ENCODE results near the gene GALNT9.
"Not testable (repeated sequence)": the region's sequence is repeated elsewhere in the genome, so short reads cannot be mapped to it uniquely, and the experiment has no call there.

DNA sequence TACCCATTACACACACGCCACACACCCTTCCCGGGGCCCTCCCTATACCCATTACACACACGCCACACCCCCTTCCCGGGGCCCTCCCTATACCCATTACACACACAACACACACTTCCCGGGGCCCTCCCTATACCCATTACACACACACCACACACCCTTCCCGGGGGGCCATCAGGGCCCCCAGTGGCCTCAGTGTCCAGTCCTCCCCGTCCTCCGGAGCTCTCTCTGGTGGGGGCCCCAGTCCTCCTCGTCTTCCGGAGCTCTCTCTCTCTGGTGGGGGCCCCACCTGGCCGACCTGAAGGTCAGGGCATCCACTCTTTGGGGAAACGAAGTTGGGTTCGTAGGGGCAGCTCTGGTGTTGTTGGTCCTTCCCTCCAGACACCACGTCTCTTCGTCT is 86.2 kb downstream of the GALNT9 start:
- not testable (repeated sequence) for TF ChIP-seq CTCF, POLR2A (IDR thresholded peaks at IDR 0.05)

All from sigmoid colon (tissue), 3 donors.